HT1080 (cell line): Measurements from ENCODE around the gene SHLD2. TPM values are rescaled to one million over a fixed set of nuclear protein-coding genes. Genes with fewer than 3 reads are reported as not detected.
"Not testable (repeated sequence)": the region's sequence is repeated elsewhere in the genome, so short reads cannot be mapped to it uniquely, and the experiment has no call there.

Experiments
- DNase-seq: peaks from one replicate; pipeline ENCODE4 v3.0.0-alpha.2; 2015; ENCODE audit warnings: low read depth
- total RNA-seq: library from RNA; depleted of rRNA; stranded (reverse); fragments of >200 nt; shearing (Covaris generic); gene quantifications from 2 replicates; pipeline ENCODE4 v1.2.3, GENCODE V29; 2014

Gene SHLD2
- total RNA-seq, 1 experiment from 2014 or later = 40.6 TPM

GRCh38 chr10:87083576-87084290 is 11.3 kb upstream of the SHLD2 start:
- not testable (repeated sequence) for DNase-seq

GRCh38 chr10:87084291-87084782 is 10.7 kb upstream of the SHLD2 start:
- DNase-seq = peak; percentile 87

GRCh38 chr10:87085537-87085936 is 9.5 kb upstream of the SHLD2 start:
- no peak for DNase-seq

GRCh38 chr10:87089746-87090145 is 5.3 kb upstream of the SHLD2 start:
- DNase-seq = no peak

- no peak for DNase-seq
These were observed 4.2 kb upstream of the SHLD2 start for GRCh38 chr10:87090779-87091178.

- no peak for DNase-seq
These were observed 2.6 kb upstream of the SHLD2 start for GRCh38 chr10:87092376-87092860.

GRCh38 chr10:87092861-87093631 is 2.0 kb upstream of the SHLD2 start:
- peak; percentile 52 for DNase-seq

GRCh38 chr10:87093632-87094372 is 1.2 kb upstream of the SHLD2 start:
- DNase-seq = peak; percentile 60

- peak; percentile 84 for DNase-seq
These were observed 385 bp downstream of the SHLD2 start for GRCh38 chr10:87095236-87095945.

GRCh38 chr10:87101996-87102395 is 7.0 kb downstream of the SHLD2 start:
- no peak for DNase-seq

GRCh38 chr10:87104727-87105126 is 9.7 kb downstream of the SHLD2 start:
- DNase-seq = not testable (repeated sequence)

GRCh38 chr10:87105446-87106124 is 10.6 kb downstream of the SHLD2 start:
- DNase-seq = no peak

- DNase-seq = not testable (repeated sequence)
These were observed 23.1 kb downstream of the SHLD2 start for GRCh38 chr10:87118122-87118521.

- DNase-seq = not testable (repeated sequence)
These were observed 24.0 kb downstream of the SHLD2 start for GRCh38 chr10:87119029-87119428.

- not testable (repeated sequence) for DNase-seq
These were observed 28.3 kb downstream of the SHLD2 start for GRCh38 chr10:87123351-87123750.

GRCh38 chr10:87127048-87127447 is 32.0 kb downstream of the SHLD2 start:
- not testable (repeated sequence) for DNase-seq

- not testable (repeated sequence) for DNase-seq
These were observed 32.7 kb downstream of the SHLD2 start for GRCh38 chr10:87127607-87128156.

- not testable (repeated sequence) for DNase-seq
These were observed 37.2 kb downstream of the SHLD2 start for GRCh38 chr10:87132176-87132575.

- DNase-seq = not testable (repeated sequence)
These were observed 38.9 kb downstream of the SHLD2 start for GRCh38 chr10:87133936-87134335.

GRCh38 chr10:87134440-87134839 is 39.4 kb downstream of the SHLD2 start:
- not testable (repeated sequence) for DNase-seq
